ENCODE data around the gene GPHA2.

- no peak for TF ChIP-seq CTCF (IDR thresholded peaks at IDR 0.05; ENCODE audit: insufficient read depth, low read depth, low read length)
- no peak for TF ChIP-seq EZH2 (IDR thresholded peaks at IDR 0.05; ENCODE audit: insufficient read depth, low read length)
Observed at GRCh38 chr11:64897381-64898075, 38.2 kb downstream of the GPHA2 start.
